ENCODE results near the gene DYNLT1.

Gene DYNLT1

DNA sequence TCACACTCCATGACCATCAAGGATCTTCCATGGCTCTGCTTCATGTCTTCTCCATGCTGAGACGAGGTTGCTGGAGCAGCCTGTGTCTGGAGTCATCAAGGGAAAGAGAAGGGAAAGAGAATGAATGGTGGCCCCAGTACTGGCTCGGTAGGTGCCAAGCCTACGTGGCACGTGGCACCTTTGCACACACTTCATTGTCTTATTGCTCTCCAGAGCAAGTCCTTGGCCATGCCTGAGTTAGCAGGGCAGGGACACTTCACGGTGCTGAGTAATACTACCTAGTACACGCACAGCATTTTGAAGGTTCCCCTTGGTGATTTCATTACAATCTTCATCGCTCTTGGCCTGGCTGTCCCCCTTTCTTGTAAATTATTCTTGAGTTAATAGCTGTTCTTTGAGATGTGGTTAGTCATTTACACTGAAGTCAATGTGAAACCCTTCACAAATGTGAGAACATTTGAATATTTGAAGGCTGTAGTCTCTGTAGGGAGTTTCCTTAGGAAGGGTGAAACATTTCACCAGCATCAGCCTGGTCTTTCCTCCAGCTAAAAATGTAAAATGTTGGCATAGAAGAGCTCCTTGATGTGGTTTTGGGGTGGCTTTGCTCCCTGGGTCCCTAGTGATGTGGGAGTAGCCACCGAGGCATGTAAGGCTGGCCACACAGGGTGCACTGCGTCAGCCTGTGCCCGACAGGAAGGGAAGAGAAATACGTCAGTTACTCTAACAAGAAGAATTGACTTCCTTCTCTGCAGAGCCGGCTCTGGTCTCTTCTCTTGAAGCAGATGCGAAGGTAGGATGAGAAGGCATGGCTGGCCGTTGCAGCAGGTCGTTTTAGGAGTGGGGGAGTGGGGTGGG, 5.0 kb upstream of the DYNLT1 start, which contains the start of gene SYTL3:
Gene SYTL3 (plus strand): TSS at position 766 of the 855 bp plus-strand sequence. CDS start 13,215 bp downstream, outside the sequence.
- no peak for DNase-seq
- TF ChIP-seq, protein P1, sequence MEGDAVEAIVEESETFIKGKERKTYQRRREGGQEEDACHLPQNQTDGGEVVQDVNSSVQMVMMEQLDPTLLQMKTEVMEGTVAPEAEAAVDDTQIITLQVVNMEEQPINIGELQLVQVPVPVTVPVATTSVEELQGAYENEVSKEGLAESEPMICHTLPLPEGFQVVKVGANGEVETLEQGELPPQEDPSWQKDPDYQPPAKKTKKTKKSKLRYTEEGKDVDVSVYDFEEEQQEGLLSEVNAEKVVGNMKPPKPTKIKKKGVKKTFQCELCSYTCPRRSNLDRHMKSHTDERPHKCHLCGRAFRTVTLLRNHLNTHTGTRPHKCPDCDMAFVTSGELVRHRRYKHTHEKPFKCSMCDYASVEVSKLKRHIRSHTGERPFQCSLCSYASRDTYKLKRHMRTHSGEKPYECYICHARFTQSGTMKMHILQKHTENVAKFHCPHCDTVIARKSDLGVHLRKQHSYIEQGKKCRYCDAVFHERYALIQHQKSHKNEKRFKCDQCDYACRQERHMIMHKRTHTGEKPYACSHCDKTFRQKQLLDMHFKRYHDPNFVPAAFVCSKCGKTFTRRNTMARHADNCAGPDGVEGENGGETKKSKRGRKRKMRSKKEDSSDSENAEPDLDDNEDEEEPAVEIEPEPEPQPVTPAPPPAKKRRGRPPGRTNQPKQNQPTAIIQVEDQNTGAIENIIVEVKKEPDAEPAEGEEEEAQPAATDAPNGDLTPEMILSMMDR (IDR thresholded peaks at IDR 0.05; ENCODE audit: low read depth, low read length): no peak
- H3K27me3 ChIP-seq: no peaks in the 10 kb centered on the region
- H3K9me3 ChIP-seq: no peaks in the 10 kb centered on the region
- H3K36me3 ChIP-seq: no peaks in the 10 kb centered on the region
- peaks cover 16% of the 10 kb centered on the region for H3K4me1 ChIP-seq
- H3K4me3 ChIP-seq (ENCODE audit: low read depth, low read length): no peak within 1 kb of the TSS

DNA sequence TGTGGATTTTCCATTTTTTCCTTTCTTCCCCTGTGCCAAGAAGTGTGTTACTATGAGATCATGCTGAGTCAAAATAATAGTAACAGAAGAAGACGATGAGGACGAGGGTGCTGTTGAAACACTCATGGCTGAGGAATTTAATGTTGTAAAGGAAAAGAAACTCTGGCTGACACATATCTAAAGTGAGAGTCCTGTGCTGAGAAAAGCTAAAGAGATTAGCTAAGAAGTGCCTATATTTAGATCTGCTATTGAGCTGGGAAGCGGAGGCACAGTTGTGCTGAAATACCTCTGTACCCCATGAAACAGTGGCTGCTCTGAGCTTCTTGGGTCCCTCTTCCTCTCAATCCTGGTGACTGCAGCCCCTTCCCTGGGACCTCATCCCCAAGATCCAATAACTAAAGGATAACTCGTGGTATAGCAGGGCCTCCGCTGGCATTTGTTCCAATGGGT, 4.2 kb upstream of the DYNLT1 start:
- no peak overlapping the region for H3K4me3 ChIP-seq (ENCODE audit: low read depth, low read length)
- peaks cover 8% of the 10 kb centered on the region for H3K4me1 ChIP-seq
- H3K27me3 ChIP-seq: no peaks in the 10 kb centered on the region
- DNase-seq: no peak
- TF ChIP-seq, protein P1 (IDR thresholded peaks at IDR 0.05; ENCODE audit: low read depth, low read length): no peak
- no peaks in the 10 kb centered on the region for H3K36me3 ChIP-seq
- no peaks in the 10 kb centered on the region for H3K9me3 ChIP-seq

DNA sequence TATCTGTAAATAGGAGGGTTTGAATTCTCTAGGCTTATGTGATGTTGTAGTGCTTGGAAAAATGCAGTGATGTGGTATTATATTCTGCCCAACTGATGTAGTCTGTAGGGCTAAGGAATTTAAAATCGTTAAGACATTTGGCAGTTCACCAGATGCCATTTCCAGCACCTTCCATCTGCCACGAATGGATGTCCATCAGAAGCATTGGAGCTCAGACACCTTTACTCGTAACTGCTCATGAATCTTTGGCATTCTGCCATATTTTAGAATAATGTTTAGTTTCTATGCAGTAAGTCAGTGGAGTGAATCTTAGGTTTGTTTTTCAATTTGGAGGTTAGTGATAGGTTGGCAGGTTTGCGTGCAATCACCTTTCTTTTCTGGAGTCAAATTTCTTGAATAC, 3.0 kb upstream of the DYNLT1 start:
- Histone ChIP-seq H3K36me3 (no peaks in the 10 kb centered on the region), H3K9me3 (no peaks in the 10 kb centered on the region), H3K27me3 (no peaks in the 10 kb centered on the region), H3K4me3 (ENCODE audit: low read depth, low read length) (no peak overlapping the region), H3K4me1 (peaks cover 7% of the 10 kb centered on the region)
- TF ChIP-seq, protein P1 (IDR thresholded peaks at IDR 0.05; ENCODE audit: low read depth, low read length): no peak
- no peak for DNase-seq

DNA sequence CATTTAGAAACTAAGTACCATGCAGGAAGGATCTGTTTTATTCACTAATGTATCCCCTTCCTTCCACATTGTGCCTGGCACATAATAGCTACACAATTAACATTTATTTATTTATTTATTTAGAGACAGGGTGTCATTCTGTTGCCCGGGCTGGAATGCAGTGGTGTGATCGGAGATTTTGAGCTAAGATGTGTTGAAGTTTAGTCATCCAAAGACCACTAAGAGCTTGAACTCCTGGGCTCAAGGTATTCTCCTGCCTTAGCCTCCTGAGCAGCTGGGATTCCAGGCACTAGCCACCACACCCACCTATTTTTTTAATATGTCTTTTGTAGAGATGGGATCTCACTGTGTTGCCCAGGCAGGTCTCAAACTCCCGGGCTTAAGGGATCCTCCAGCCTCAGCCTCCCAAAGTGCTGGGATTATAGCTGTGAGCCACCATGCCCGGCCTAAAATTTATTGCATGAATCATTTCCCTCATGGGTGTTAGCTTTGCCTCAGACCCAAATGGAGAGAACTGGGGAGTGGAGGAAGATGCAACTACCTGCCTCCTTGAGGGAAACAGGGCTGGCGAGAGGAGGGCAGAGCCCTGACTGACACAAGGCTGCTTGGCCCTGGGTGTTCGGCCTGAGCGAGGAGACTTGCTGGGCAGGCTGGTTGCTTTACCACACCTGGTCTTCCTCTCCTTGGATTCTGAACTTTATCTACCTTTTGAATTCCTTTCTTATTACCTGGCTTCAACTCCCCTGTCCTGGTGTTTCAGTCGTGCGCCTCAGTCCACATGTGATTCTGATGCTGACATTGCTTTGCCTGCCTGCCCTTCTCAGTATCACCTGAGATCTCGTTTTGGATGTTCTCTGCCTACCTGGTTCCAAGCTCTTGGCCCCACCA, 1.7 kb upstream of the DYNLT1 start:
- H3K9me3 ChIP-seq: no peaks in the 10 kb centered on the region
- peaks cover 3% of the 10 kb centered on the region; the same call in 1 of the 2 replicates for H3K36me3 ChIP-seq
- H3K27me3 ChIP-seq: no peaks in the 10 kb centered on the region
- H3K4me3 ChIP-seq (ENCODE audit: low read depth, low read length): no peak overlapping the region
- H3K4me1 ChIP-seq: peaks cover 7% of the 10 kb centered on the region
- no peak for DNase-seq
- TF ChIP-seq, protein P1 (IDR thresholded peaks at IDR 0.05; ENCODE audit: low read depth, low read length): no peak

DNA sequence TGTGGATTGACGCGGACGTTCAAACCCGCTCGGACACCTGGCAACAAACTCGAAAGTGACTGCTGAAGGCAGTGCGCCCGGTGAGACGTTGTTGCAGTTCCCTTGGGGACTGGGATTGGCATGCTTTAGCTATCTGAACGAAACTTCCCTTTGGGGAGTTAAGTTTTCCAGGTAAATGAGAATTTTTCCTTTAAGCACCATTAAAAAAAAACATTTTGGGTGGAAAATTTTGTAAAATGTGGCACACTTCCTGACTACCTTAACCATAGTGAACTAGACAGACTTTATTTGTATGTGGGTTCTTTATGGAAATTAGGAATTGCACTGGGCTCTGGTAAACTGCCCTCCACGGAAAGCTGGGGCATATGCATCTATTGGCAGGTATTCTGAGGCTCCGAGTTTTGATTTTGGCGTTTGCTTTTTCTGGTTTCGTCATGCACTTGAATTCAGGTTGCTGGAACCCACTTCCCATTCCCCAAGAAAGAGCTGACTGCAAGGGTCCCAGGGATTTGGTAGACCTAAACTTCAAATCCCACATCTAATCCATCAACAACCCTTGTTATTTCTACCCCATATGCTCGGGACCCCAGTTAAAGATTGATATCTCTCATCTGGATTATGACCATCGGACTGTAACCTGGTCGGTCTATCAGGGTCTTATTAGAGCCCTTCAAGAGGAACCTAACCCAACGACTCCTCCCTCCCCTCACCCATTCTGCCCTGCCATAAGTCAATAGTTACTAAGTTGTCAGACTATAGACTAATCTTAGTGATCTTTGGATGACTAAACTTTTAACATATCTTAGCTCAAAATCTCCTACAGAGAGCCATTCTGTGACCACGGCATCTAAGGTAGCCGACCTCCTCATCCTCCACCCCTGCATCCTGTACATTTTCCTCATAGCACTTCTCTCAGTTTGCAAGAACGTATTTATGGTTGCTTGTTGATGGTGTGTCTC, 800 bp upstream of the DYNLT1 start:
- peaks cover 11% of the 10 kb centered on the region for H3K36me3 ChIP-seq
- TF ChIP-seq, protein P1 (IDR thresholded peaks at IDR 0.05; ENCODE audit: low read depth, low read length): no peak
- no peaks in the 10 kb centered on the region for H3K9me3 ChIP-seq
- H3K27me3 ChIP-seq: no peaks in the 10 kb centered on the region
- peak overlapping the region; percentile 95 for H3K4me3 ChIP-seq (ENCODE audit: low read depth, low read length)
- no peak for DNase-seq
- H3K4me1 ChIP-seq: peaks cover 7% of the 10 kb centered on the region

Measured in BE2C (cell line).